OCI-LY7 (cell line): ENCODE results near the gene ABCC9. TPM values are rescaled to one million over a fixed set of nuclear protein-coding genes. Genes with fewer than 3 reads are reported as not detected.

Experiments
- BruUV-seq: library from RNA; stranded (reverse); fragments of 400-500 nt; replicated peaks from 2 replicates; lab custom pipeline; 2021; lab: Mats Ljungman, UMichigan
- CTCF ChIA-PET: fragments of 300-600 bp; sonication (Branson Sonifier 250); formaldehyde crosslinking; loops from one replicate; lab custom pipeline; 2022; ENCODE audit warnings: antibody characterized with exemption; ENCODE audit not compliant: unreplicated experiment; lab: Charles Lee
- POLR2A ChIA-PET: fragments of 300-600 bp; sonication (Branson Sonifier 250); formaldehyde crosslinking; loops from one replicate; lab custom pipeline; 2022; ENCODE audit warnings: antibody characterized with exemption; lab: Charles Lee
- DNase-seq: peaks from one replicate; pipeline ENCODE4 v3.0.0-alpha.2; 2015; ENCODE audit warnings: low spot score
- H2AFZ ChIP-seq: fragments of 200-600 bp; sonication (generic), shearing (Covaris generic); 2 replicates; pipeline ENCODE4 v1.6.1; 2014; ENCODE audit warnings: mild to moderate bottlenecking, antibody characterized with exemption, low read length, moderate library complexity
- H3K27ac ChIP-seq: fragments of 200-600 bp; sonication (generic); 2 replicates; pipeline ENCODE4 v1.5.1; 2014; ENCODE audit warnings: mixed run types, low read depth, mild to moderate bottlenecking, moderate library complexity, low read length, inconsistent platforms; ENCODE audit not compliant: poor library complexity, severe bottlenecking
- H3K36me3 ChIP-seq: fragments of 200-600 bp; sonication (generic); 2 replicates; pipeline ENCODE4 v1.6.1; 2014; ENCODE audit warnings: mild to moderate bottlenecking, antibody characterized with exemption, low read length, moderate library complexity, mixed read lengths; ENCODE audit not compliant: insufficient read depth
- H3K4me1 ChIP-seq: fragments of 200-600 bp; sonication (generic); 2 replicates; pipeline ENCODE4 v1.5.1; 2014; ENCODE audit warnings: mild to moderate bottlenecking, low read length; ENCODE audit not compliant: insufficient read depth, poor library complexity, severe bottlenecking
- H3K4me2 ChIP-seq: fragments of 200-600 bp; sonication (generic); 2 replicates; pipeline ENCODE4 v1.6.1; 2014; ENCODE audit warnings: mild to moderate bottlenecking, low read length
- H3K4me3 ChIP-seq: fragments of 200-600 bp; sonication (generic); 2 replicates; pipeline ENCODE4 v1.5.1; 2014; ENCODE audit warnings: mild to moderate bottlenecking, low read depth, low read length; ENCODE audit not compliant: poor library complexity, severe bottlenecking
- H3K79me2 ChIP-seq: fragments of 200-600 bp; sonication (generic); 2 replicates; pipeline ENCODE4 v1.6.1; 2016; ENCODE audit warnings: low read depth, mild to moderate bottlenecking, low read length, moderate library complexity, mixed read lengths; ENCODE audit not compliant: insufficient read depth
- H3K9me2 ChIP-seq: fragments of 200-600 bp; sonication (generic); 2 replicates; pipeline ENCODE4 v1.6.1; 2016; ENCODE audit warnings: mild to moderate bottlenecking, low read length, mixed read lengths; ENCODE audit not compliant: insufficient read depth
- H3K9me3 ChIP-seq: fragments of 200-600 bp; sonication (generic); 2 replicates; pipeline ENCODE4 v1.6.1; 2014; ENCODE audit warnings: mild to moderate bottlenecking, mixed run types, low read length, mixed read lengths
- H4K20me1 ChIP-seq: fragments of 200-600 bp; sonication (generic); 2 replicates; pipeline ENCODE4 v1.6.1; 2014; ENCODE audit warnings: mild to moderate bottlenecking, antibody characterized with exemption, low read length, moderate library complexity, mixed read lengths; ENCODE audit not compliant: insufficient read depth
- CTCF ChIP-seq: fragments of 200-600 bp; sonication (generic); conservative IDR thresholded peaks from 2 replicates; pipeline ENCODE4 v1.5.1; 2014; ENCODE audit warnings: mild to moderate bottlenecking, antibody characterized with exemption, low read length, moderate library complexity, mixed read lengths
- EZH2phosphoT487 ChIP-seq: fragments of 200-600 bp; sonication (generic); IDR thresholded peaks from 2 replicates; pipeline ENCODE4 v1.6.1; 2018; ENCODE audit warnings: low read depth, borderline replicate concordance, mild to moderate bottlenecking, mixed run types, antibody characterized with exemption, low read length, moderate library complexity, mixed read lengths
- intact Hi-C: fragments of 100-400 bp; cut with micrococcal nuclease; formaldehyde crosslinking; loops from one replicate; pipeline ENCODE4 v1.10.0; 2022; ENCODE audit not compliant: unreplicated experiment
- total RNA-seq, 2 experiments: library from RNA; depleted of rRNA in 1 of 2; stranded (reverse); fragments of >200 nt in 1 of 2; shearing (Covaris generic) in 1 of 2; gene quantifications; 2 replicates each; pipeline ENCODE4 v1.2.3, GENCODE V29; 2014 to 2022

Gene ABCC9
- total RNA-seq, 2 experiments from 2014 or later, result not detected

DNA sequence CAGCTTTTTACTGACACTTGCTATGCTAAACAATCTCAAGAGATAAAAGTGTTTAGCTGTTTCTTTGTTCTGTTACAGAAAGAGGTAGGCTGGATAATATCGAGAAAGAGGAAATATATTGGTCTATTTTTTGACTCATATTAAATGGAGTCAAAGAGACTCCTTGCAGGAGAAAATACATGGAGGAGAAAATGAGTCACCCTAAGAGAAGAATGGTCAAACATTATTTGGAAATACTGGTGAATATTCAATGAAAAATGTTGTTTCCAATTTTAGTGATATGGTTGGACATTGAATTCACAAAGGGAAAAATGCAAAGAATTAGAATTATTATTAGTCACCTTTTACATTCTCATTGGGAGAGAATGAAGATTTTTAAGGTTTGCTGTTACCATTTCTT, 169.9 kb downstream of the ABCC9 start:
- H2AFZ ChIP-seq, result no peak overlapping the region
- intact Hi-C loops, result no loop called here
- POLR2A ChIA-PET, result no interaction called here
- no peaks in the 10 kb centered on the region for H3K9me2 ChIP-seq
- BruUV-seq, result no TSS peak
- H3K36me3 ChIP-seq, result no peaks in the 10 kb centered on the region
- no peaks in the 10 kb centered on the region for H4K20me1 ChIP-seq
- no peak overlapping the region for H3K4me3 ChIP-seq
- H3K4me2 ChIP-seq, result no peak overlapping the region
- no peak for DNase-seq
- H3K79me2 ChIP-seq, result no peaks in the 10 kb centered on the region
- TF ChIP-seq EZH2phosphoT487, result no peak
- no peak for TF ChIP-seq CTCF
- no peaks in the 10 kb centered on the region for H3K4me1 ChIP-seq
- no peaks in the 10 kb centered on the region for H3K9me3 ChIP-seq
- no peak overlapping the region for H3K27ac ChIP-seq
- CTCF ChIA-PET, result no interaction called here

- intact Hi-C loops, result no loop called here
- BruUV-seq, result no TSS peak
- POLR2A ChIA-PET, result interaction anchor here (0.6 kb wide), 1 partner anchor 27 kb away, joined by 3 read pairs; no protein-coding TSS in a partner anchor
- no peaks in the 10 kb centered on the region for H3K9me2 ChIP-seq
- H2AFZ ChIP-seq, result no peak overlapping the region
- H3K4me2 ChIP-seq, result no peak overlapping the region
- no peak for DNase-seq
- H3K9me3 ChIP-seq, result no peaks in the 10 kb centered on the region
- TF ChIP-seq CTCF, result no peak
- no peak for TF ChIP-seq EZH2phosphoT487
- no peak overlapping the region for H3K4me3 ChIP-seq
- H4K20me1 ChIP-seq, result no peaks in the 10 kb centered on the region
- no peaks in the 10 kb centered on the region for H3K36me3 ChIP-seq
- CTCF ChIA-PET, result no interaction called here
- no peaks in the 10 kb centered on the region for H3K79me2 ChIP-seq
- no peaks in the 10 kb centered on the region for H3K4me1 ChIP-seq
- H3K27ac ChIP-seq, result no peak overlapping the region
Measured at GRCh38 chr12:21769307-21769706, 171.9 kb downstream of the ABCC9 start.

DNA sequence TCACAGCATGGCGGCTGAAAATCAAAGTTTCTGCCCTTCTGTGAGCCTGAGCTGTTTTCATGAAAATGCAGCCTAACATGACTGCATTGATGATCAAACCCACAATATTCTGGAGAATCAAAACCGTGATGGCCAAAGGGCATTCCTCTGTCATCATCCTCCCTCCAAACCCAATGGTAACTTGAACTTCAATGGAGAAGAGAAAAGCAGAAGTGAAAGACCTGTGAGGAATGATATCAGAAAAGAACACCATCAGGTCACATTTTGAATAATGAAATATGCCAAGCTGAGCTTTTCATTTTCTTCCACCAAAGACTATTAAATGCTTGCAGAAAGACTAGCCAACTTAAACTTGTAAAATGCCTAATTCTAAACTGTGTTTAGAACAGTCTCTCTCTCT, 174.8 kb downstream of the ABCC9 start:
- Histone ChIP-seq H2AFZ (no peak overlapping the region), H3K79me2 (no peaks in the 10 kb centered on the region), H4K20me1 (no peaks in the 10 kb centered on the region), H3K4me3 (no peak overlapping the region), H3K9me2 (no peaks in the 10 kb centered on the region), H3K36me3 (no peaks in the 10 kb centered on the region), H3K9me3 (no peaks in the 10 kb centered on the region), H3K27ac (no peak overlapping the region), H3K4me2 (no peak overlapping the region), H3K4me1 (no peaks in the 10 kb centered on the region)
- DNase-seq, result no peak
- TF ChIP-seq EZH2phosphoT487 (no peak), CTCF (no peak)
- ChIA-PET POLR2A (interaction anchor here (0.7 kb wide), 2 partner anchors 30 to 1404 kb away, joined by 3 to 8 read pairs; no protein-coding TSS in a partner anchor), CTCF (no interaction called here)
- intact Hi-C loops, result no loop called here
- BruUV-seq, result no TSS peak
